IPS-20b (cell line): ENCODE measurements around the gene NCOA1.

Experiments
- H3K27ac ChIP-seq: one replicate; pipeline ENCODE4 v1.5.1; 2013; ENCODE audit warnings: low read length
- H3K27me3 ChIP-seq: 2 replicates; pipeline ENCODE4 v1.6.1; 2013; ENCODE audit warnings: mild to moderate bottlenecking, low read length, inconsistent platforms; ENCODE audit not compliant: insufficient read depth
- H3K36me3 ChIP-seq: 2 replicates; pipeline ENCODE4 v1.6.1; 2013; ENCODE audit warnings: low read depth, mild to moderate bottlenecking, inconsistent platforms, low read length, moderate library complexity; ENCODE audit not compliant: insufficient read depth
- H3K4me1 ChIP-seq: 2 replicates; pipeline ENCODE4 v1.6.1; 2013; ENCODE audit warnings: mild to moderate bottlenecking, control low read depth, inconsistent platforms, low read length, moderate library complexity; ENCODE audit not compliant: insufficient read depth
- H3K4me3 ChIP-seq: 2 replicates; pipeline ENCODE4 v1.5.1; 2013; ENCODE audit warnings: mild to moderate bottlenecking, low read length, inconsistent platforms
- H3K9ac ChIP-seq: 2 replicates; pipeline ENCODE4 v1.6.1; 2013; ENCODE audit warnings: low read depth, mild to moderate bottlenecking, inconsistent platforms, low read length, moderate library complexity
- H3K9me3 ChIP-seq: 2 replicates; pipeline ENCODE4 v1.6.1; 2013; ENCODE audit warnings: mild to moderate bottlenecking, low read depth, low read length, inconsistent platforms; ENCODE audit not compliant: insufficient read depth

Gene NCOA1

GRCh38 chr2:24740142-24740541 is 249.1 kb downstream of the NCOA1 start:
- Histone ChIP-seq H3K9me3 (no peaks in the 10 kb centered on the region), H3K4me3 (no peak overlapping the region), H3K27ac (no peak overlapping the region), H3K27me3 (no peaks in the 10 kb centered on the region), H3K4me1 (0 out of 2 replicates have a peak, but pooled peaks cover 2% of the 10 kb centered on the region), H3K36me3 (no peaks in the 10 kb centered on the region), H3K9ac (no peak overlapping the region)

GRCh38 chr2:24742730-24743129 is 251.7 kb downstream of the NCOA1 start:
- H3K27me3 ChIP-seq: no peaks in the 10 kb centered on the region
- H3K9ac ChIP-seq: no peak overlapping the region

GRCh38 chr2:24743924-24744323 is 252.9 kb downstream of the NCOA1 start:
- Histone ChIP-seq H3K9me3 (no peaks in the 10 kb centered on the region), H3K9ac (no peak overlapping the region), H3K27ac (no peak overlapping the region), H3K4me3 (no peak overlapping the region), H3K27me3 (no peaks in the 10 kb centered on the region), H3K4me1 (no peaks in the 10 kb centered on the region), H3K36me3 (no peaks in the 10 kb centered on the region)

More at GRCh38 chr2:24742730-24743129, 251.7 kb downstream of the NCOA1 start:
- no peak overlapping the region for H3K27ac ChIP-seq
- H3K4me3 ChIP-seq: no peak overlapping the region
- H3K4me1 ChIP-seq: no peaks in the 10 kb centered on the region
- H3K9me3 ChIP-seq: no peaks in the 10 kb centered on the region
- no peaks in the 10 kb centered on the region for H3K36me3 ChIP-seq

- Histone ChIP-seq H3K36me3 (no peaks in the 10 kb centered on the region), H3K27me3 (no peaks in the 10 kb centered on the region), H3K4me1 (no peaks in the 10 kb centered on the region), H3K9ac (no peak overlapping the region), H3K9me3 (no peaks in the 10 kb centered on the region), H3K4me3 (no peak overlapping the region), H3K27ac (no peak overlapping the region)
Observed at GRCh38 chr2:24744356-24744755, 253.3 kb downstream of the NCOA1 start.

- H3K27me3 ChIP-seq: no peaks in the 10 kb centered on the region
- H3K36me3 ChIP-seq: no peaks in the 10 kb centered on the region
- H3K4me1 ChIP-seq: no peaks in the 10 kb centered on the region
- H3K9ac ChIP-seq: no peak overlapping the region
- H3K4me3 ChIP-seq: no peak overlapping the region
- no peak overlapping the region for H3K27ac ChIP-seq
- H3K9me3 ChIP-seq: no peaks in the 10 kb centered on the region
Observed at GRCh38 chr2:24745825-24746224, 254.8 kb downstream of the NCOA1 start.

GRCh38 chr2:24747299-24747698 is 256.2 kb downstream of the NCOA1 start:
- Histone ChIP-seq H3K36me3 (no peaks in the 10 kb centered on the region), H3K4me3 (no peak overlapping the region), H3K27ac (no peak overlapping the region), H3K9ac (no peak overlapping the region), H3K9me3 (no peaks in the 10 kb centered on the region), H3K27me3 (no peaks in the 10 kb centered on the region), H3K4me1 (no peaks in the 10 kb centered on the region)

GRCh38 chr2:24749069-24749691 is 258.1 kb downstream of the NCOA1 start:
- no peaks in the 10 kb centered on the region for H3K4me1 ChIP-seq
- H3K9me3 ChIP-seq: no peaks in the 10 kb centered on the region
- H3K9ac ChIP-seq: no peak overlapping the region
- H3K27me3 ChIP-seq: no peaks in the 10 kb centered on the region
- no peak overlapping the region for H3K27ac ChIP-seq
- no peaks in the 10 kb centered on the region for H3K36me3 ChIP-seq
- H3K4me3 ChIP-seq: no peak overlapping the region

GRCh38 chr2:24754985-24755705 is 264.1 kb downstream of the NCOA1 start:
- Histone ChIP-seq H3K36me3 (0 out of 2 replicates have a peak, but pooled peaks cover 8% of the 10 kb centered on the region), H3K27ac (no peak overlapping the region), H3K9me3 (no peaks in the 10 kb centered on the region), H3K4me3 (no peak overlapping the region), H3K9ac (no peak overlapping the region), H3K27me3 (no peaks in the 10 kb centered on the region), H3K4me1 (peaks cover 7% of the 10 kb centered on the region; the same call in 1 of the 2 replicates)

- Histone ChIP-seq H3K4me3 (no peak overlapping the region), H3K9me3 (no peaks in the 10 kb centered on the region), H3K27ac (no peak overlapping the region), H3K27me3 (no peaks in the 10 kb centered on the region), H3K4me1 (peaks cover 7% of the 10 kb centered on the region; the same call in 1 of the 2 replicates), H3K36me3 (0 out of 2 replicates have a peak, but pooled peaks cover 8% of the 10 kb centered on the region), H3K9ac (no peak overlapping the region)
Observed at GRCh38 chr2:24756789-24757188, 265.7 kb downstream of the NCOA1 start.

- Histone ChIP-seq H3K36me3 (peaks cover 20% of the 10 kb centered on the region; the same call in 1 of the 2 replicates), H3K9me3 (no peaks in the 10 kb centered on the region)
Observed at GRCh38 chr2:24761866-24762265, 270.8 kb downstream of the NCOA1 start.

GRCh38 chr2:24762518-24762917 is 271.5 kb downstream of the NCOA1 start:
- H3K27ac ChIP-seq: no peak overlapping the region
- no peaks in the 10 kb centered on the region for H3K27me3 ChIP-seq
- no peak overlapping the region for H3K9ac ChIP-seq
- H3K4me1 ChIP-seq: no peaks in the 10 kb centered on the region
- H3K36me3 ChIP-seq: peaks cover 20% of the 10 kb centered on the region; the same call in 1 of the 2 replicates
- H3K4me3 ChIP-seq: no peak overlapping the region
- no peaks in the 10 kb centered on the region for H3K9me3 ChIP-seq

More at GRCh38 chr2:24761866-24762265, 270.8 kb downstream of the NCOA1 start:
- no peaks in the 10 kb centered on the region for H3K4me1 ChIP-seq
- H3K27ac ChIP-seq: no peak overlapping the region
- no peak overlapping the region for H3K4me3 ChIP-seq
- no peak overlapping the region for H3K9ac ChIP-seq
- no peaks in the 10 kb centered on the region for H3K27me3 ChIP-seq

- H3K27me3 ChIP-seq: no peaks in the 10 kb centered on the region
- H3K4me1 ChIP-seq: no peaks in the 10 kb centered on the region
- H3K36me3 ChIP-seq: peaks cover 16% of the 10 kb centered on the region; the same call in 1 of the 2 replicates
- no peak overlapping the region for H3K27ac ChIP-seq
- no peak overlapping the region for H3K4me3 ChIP-seq
- no peaks in the 10 kb centered on the region for H3K9me3 ChIP-seq
- H3K9ac ChIP-seq: no peak overlapping the region
Observed at GRCh38 chr2:24763843-24764242, 272.8 kb downstream of the NCOA1 start.
